HepG2 (cell line): Measurements from ENCODE around the gene EZH1. TPM values are rescaled to one million over a fixed set of nuclear protein-coding genes. Genes with fewer than 3 reads are reported as not detected.
A peak's percentile ranks its signal among the peaks of the same experiment; 100 is the strongest.

ENCODE experiments used
- AKAP8 ChIP-seq: sonication (generic); formaldehyde crosslinking; IDR thresholded peaks from 2 replicates; pipeline ENCODE4 v1.5.1; 2020; ENCODE audit warnings: mild to moderate bottlenecking, missing genetic modification reagents
- EHMT2 ChIP-seq: fragments of 200-600 bp; sonication (generic); IDR thresholded peaks from 2 replicates; pipeline ENCODE4 v1.7.0; 2017; ENCODE audit warnings: antibody characterized with exemption, low read depth, low read length, borderline replicate concordance
- ESRRA ChIP-seq: sonication (generic); formaldehyde crosslinking; IDR thresholded peaks from 2 replicates; pipeline ENCODE4 v1.5.1; 2020; ENCODE audit warnings: mild to moderate bottlenecking, low read depth, missing genetic modification reagents
- ETV5 ChIP-seq: IDR thresholded peaks from 2 replicates; pipeline ENCODE4 v1.6.1; 2018; ENCODE audit warnings: missing biosample characterization, missing genetic modification reagents, inconsistent platforms, borderline replicate concordance
- GZF1 ChIP-seq: sonication (generic); formaldehyde crosslinking; IDR thresholded peaks from 2 replicates; pipeline ENCODE4 v1.5.1; 2020; ENCODE audit warnings: mild to moderate bottlenecking, missing genetic modification reagents
- HOXA7 ChIP-seq: sonication (generic); formaldehyde crosslinking; IDR thresholded peaks from 2 replicates; pipeline ENCODE4 v1.8.1; 2022; ENCODE audit warnings: mild to moderate bottlenecking, missing genetic modification reagents, moderate library complexity
- PATZ1 ChIP-seq: sonication (generic); formaldehyde crosslinking; IDR thresholded peaks from 2 replicates; pipeline ENCODE4 v1.4.0; 2020; ENCODE audit warnings: missing genetic modification reagents
- PAWR ChIP-seq: sonication (generic); formaldehyde crosslinking; IDR thresholded peaks from 2 replicates; pipeline ENCODE4 v1.4.0; 2020; ENCODE audit warnings: missing genetic modification reagents, mild to moderate bottlenecking, borderline replicate concordance
- PRDM10 ChIP-seq: sonication (generic); formaldehyde crosslinking; IDR thresholded peaks from 2 replicates; pipeline ENCODE4 v1.4.0; 2020; ENCODE audit warnings: low read depth, missing genetic modification reagents
- PTBP1 ChIP-seq: fragments of 200-400 bp; formaldehyde crosslinking; IDR thresholded peaks from 2 replicates; pipeline ENCODE4 v1.6.1; 2018; ENCODE audit warnings: low read length, low read depth; ENCODE audit not compliant: poor library complexity, severe bottlenecking
- RFXAP ChIP-seq: sonication (generic); formaldehyde crosslinking; IDR thresholded peaks from 2 replicates; pipeline ENCODE4 v1.4.0; 2020; ENCODE audit warnings: missing genetic modification reagents, borderline replicate concordance
- SNAPC5 ChIP-seq: sonication (generic); formaldehyde crosslinking; IDR thresholded peaks from 2 replicates; pipeline ENCODE4 v1.8.1; 2023; ENCODE audit warnings: mild to moderate bottlenecking, missing genetic modification reagents, borderline replicate concordance
- SP1 ChIP-seq, 2 experiments: fragments of 450-650 bp in 1 of 2; sonication (generic) in 1 of 2; formaldehyde crosslinking in 1 of 2; IDR thresholded peaks; 2 replicates each; pipeline versions ENCODE4 v1.4.0 to v1.6.1; 2016 to 2020; ENCODE audit warnings: missing genetic modification reagents in 1 of 2
- ZNF10 ChIP-seq: sonication (generic); formaldehyde crosslinking; IDR thresholded peaks from 2 replicates; pipeline ENCODE4 v1.4.0; 2020; ENCODE audit warnings: mild to moderate bottlenecking, low read depth, missing genetic modification reagents, borderline replicate concordance
- ZNF331 ChIP-seq: sonication (generic); formaldehyde crosslinking; IDR thresholded peaks from 2 replicates; pipeline ENCODE4 v1.4.0; 2020; ENCODE audit warnings: missing genetic modification reagents
- ZNF33B ChIP-seq: sonication (generic); formaldehyde crosslinking; IDR thresholded peaks from 2 replicates; pipeline ENCODE4 v1.5.1; 2020; ENCODE audit warnings: mild to moderate bottlenecking, missing genetic modification reagents
- ZNF367 ChIP-seq: sonication (generic); formaldehyde crosslinking; IDR thresholded peaks from 2 replicates; pipeline ENCODE4 v1.4.0; 2020; ENCODE audit warnings: missing genetic modification reagents, borderline replicate concordance
- ZNF432 ChIP-seq: sonication (generic); formaldehyde crosslinking; IDR thresholded peaks from 2 replicates; pipeline ENCODE4 v1.5.0; 2020; ENCODE audit warnings: missing genetic modification reagents, mild to moderate bottlenecking, borderline replicate concordance
- ZNF672 ChIP-seq: sonication (generic); formaldehyde crosslinking; IDR thresholded peaks from 2 replicates; pipeline ENCODE4 v1.8.1; 2022; ENCODE audit warnings: missing genetic modification reagents
- ZNF678 ChIP-seq: sonication (generic); formaldehyde crosslinking; IDR thresholded peaks from 2 replicates; pipeline ENCODE4 v1.4.0; 2020; ENCODE audit warnings: mild to moderate bottlenecking, missing genetic modification reagents
- polyA plus RNA-seq, 8 experiments: library from polyadenylated mRNA; depleted of rRNA in 3 of 8; stranded (reverse) in 7 of 8; unstranded in 1 of 8; fragments of >200 nt; fragmentation: Illumina TruSeq in 4 of 8; extraction: Trizol in 4 of 8; gene quantifications; 2 replicates each; pipeline versions ENCODE4 v1.2.1 to v1.2.3, GENCODE V29; 2011 to 2016; ENCODE audit warnings: low read depth in 4 of 8, missing spikeins in 1 of 8, mixed read lengths in 1 of 8; ENCODE audit not compliant: insufficient read depth in 1 of 8
- total RNA-seq, 5 experiments: library from RNA; depleted of rRNA; stranded (reverse); fragments of >200 nt; fragmentation: Illumina TruSeq; extraction: Trizol; gene quantifications; 2 replicates each; pipeline ENCODE4 v1.2.3, GENCODE V29; 2016; ENCODE audit warnings: low read depth in 1 of 5
- TF ChIP-seq, protein P1 (sequence below): IDR thresholded peaks from 2 replicates; pipeline ENCODE4 v1.6.1; 2012; ENCODE audit warnings: low read length, improper control_type of control experiment

Gene EZH1
- total and polyA plus RNA-seq, 2 of the 13 experiments (the other 11 are each of a cell fraction or from before 2014, with no cell fraction given): 11.6 to 24.0 TPM

DNA sequence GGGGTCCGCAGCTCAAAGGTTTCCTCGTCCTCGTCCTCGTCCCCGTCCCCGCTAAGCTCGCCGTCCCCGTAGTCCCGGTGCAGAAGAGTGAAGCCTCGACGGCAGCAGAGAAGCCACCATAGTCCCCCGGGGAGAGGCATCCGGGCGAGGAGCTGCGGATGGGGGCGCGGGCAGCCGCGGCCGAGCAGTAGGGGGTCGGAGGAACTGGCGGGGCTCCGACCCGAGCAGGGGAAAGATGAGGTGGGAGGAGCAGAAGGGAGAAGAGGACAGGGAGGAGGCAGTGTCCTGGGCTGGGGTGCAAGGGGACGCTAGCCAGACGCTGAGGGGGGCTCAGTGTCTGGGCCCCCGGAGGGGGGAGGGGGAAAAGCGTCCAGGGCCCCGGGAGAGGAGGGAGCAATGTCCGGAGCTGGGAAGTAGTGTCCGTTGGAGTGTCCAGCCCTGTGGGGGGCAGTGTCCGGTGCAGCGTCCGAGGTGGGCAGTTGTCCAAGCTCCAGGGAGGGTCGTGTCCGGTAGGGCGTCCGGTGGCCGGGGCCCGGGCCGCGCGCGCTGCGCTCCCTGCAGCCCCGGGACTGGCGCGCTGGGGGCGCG, 68.3 kb downstream of the EZH1 start, which contains the start of gene PLEKHH3 (continued):
- no peak for TF ChIP-seq GZF1 (CRISPR knock-in tag)
- no peak for TF ChIP-seq ZNF10 (CRISPR knock-in tag)
- TF ChIP-seq, protein P1, sequence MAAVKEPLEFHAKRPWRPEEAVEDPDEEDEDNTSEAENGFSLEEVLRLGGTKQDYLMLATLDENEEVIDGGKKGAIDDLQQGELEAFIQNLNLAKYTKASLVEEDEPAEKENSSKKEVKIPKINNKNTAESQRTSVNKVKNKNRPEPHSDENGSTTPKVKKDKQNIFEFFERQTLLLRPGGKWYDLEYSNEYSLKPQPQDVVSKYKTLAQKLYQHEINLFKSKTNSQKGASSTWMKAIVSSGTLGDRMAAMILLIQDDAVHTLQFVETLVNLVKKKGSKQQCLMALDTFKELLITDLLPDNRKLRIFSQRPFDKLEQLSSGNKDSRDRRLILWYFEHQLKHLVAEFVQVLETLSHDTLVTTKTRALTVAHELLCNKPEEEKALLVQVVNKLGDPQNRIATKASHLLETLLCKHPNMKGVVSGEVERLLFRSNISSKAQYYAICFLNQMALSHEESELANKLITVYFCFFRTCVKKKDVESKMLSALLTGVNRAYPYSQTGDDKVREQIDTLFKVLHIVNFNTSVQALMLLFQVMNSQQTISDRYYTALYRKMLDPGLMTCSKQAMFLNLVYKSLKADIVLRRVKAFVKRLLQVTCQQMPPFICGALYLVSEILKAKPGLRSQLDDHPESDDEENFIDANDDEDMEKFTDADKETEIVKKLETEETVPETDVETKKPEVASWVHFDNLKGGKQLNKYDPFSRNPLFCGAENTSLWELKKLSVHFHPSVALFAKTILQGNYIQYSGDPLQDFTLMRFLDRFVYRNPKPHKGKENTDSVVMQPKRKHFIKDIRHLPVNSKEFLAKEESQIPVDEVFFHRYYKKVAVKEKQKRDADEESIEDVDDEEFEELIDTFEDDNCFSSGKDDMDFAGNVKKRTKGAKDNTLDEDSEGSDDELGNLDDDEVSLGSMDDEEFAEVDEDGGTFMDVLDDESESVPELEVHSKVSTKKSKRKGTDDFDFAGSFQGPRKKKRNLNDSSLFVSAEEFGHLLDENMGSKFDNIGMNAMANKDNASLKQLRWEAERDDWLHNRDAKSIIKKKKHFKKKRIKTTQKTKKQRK: no peak
- no peak for TF ChIP-seq EHMT2
- TF ChIP-seq ETV5: no peak
- 0 out of 2 replicates have a peak, but pooled peaks have one; percentile 15 for TF ChIP-seq ESRRA (CRISPR knock-in tag)
- TF ChIP-seq PATZ1: peak; percentile 95
- TF ChIP-seq RFXAP (CRISPR knock-in tag): no peak
- no peak for TF ChIP-seq ZNF331 (CRISPR knock-in tag)
- no peak for TF ChIP-seq ZNF432
- peak; percentile 31 for TF ChIP-seq ZNF33B (CRISPR knock-in tag)
- TF ChIP-seq PAWR: no peak; the same call in 1 of the 2 replicates
- TF ChIP-seq ZNF672 (CRISPR knock-in tag): no peak
- TF ChIP-seq HOXA7 (CRISPR knock-in tag): no peak
- no peak for TF ChIP-seq SNAPC5
- TF ChIP-seq PTBP1: no peak
- TF ChIP-seq PRDM10 (CRISPR knock-in tag): no peak
- no peak for TF ChIP-seq AKAP8
- TF ChIP-seq ZNF678 (CRISPR knock-in tag): no peak
- TF ChIP-seq ZNF367 (CRISPR knock-in tag): no peak
- TF ChIP-seq SP1 (IDR thresholded peaks at IDR 0.05): no peak
- no peak for TF ChIP-seq SP1 (CRISPR knock-in tag; IDR thresholded peaks at IDR 0.05)
